GM12878 (cell line): Measurements from ENCODE around the gene FSTL4. TPM values are rescaled to one million over a fixed set of nuclear protein-coding genes. Genes with fewer than 3 reads are reported as not detected.

Experiments
- ATAC-seq: fragments of 200-7000 bp; cut with Tn5 transposase; 3 replicates; pipeline ENCODE4 v1.9.1; 2020; ENCODE audit warnings: mild to moderate bottlenecking, moderate library complexity
- BruUV-seq: library from RNA; stranded (reverse); fragments of 400-500 nt; replicated peaks from 2 replicates; lab custom pipeline; 2021; lab: Mats Ljungman, UMichigan
- CTCF ChIA-PET: fragments of 300-600 bp; sonication (Branson Sonifier 250); formaldehyde crosslinking; extraction: SDS; loops from one replicate; lab custom pipeline; 2021; ENCODE audit warnings: inconsistent platforms; lab: Yijun Ruan, JAX
- POLR2A ChIA-PET: fragments of 350-600 bp; formaldehyde crosslinking; extraction: SDS; loops from one replicate; lab custom pipeline; 2021; ENCODE audit warnings: inconsistent platforms; lab: Charles Lee
- RAD21 ChIA-PET: fragments of 300-600 bp; sonication (Branson Sonifier 250); formaldehyde crosslinking; loops from one replicate; lab custom pipeline; 2023; ENCODE audit warnings: antibody characterized with exemption; ENCODE audit not compliant: unreplicated experiment; lab: Charles Lee
- SMC1A ChIA-PET: fragments of 300-600 bp; sonication (Branson Sonifier 250); formaldehyde crosslinking; loops from one replicate; lab custom pipeline; 2023; ENCODE audit not compliant: unreplicated experiment, uncharacterized antibody; lab: Charles Lee
- DNase-seq: peaks from one replicate; pipeline ENCODE4 v3.0.0-alpha.2; 2011; ENCODE audit warnings: low read depth, low spot score
- FAIRE-seq: peaks from 3 replicates; lab custom pipeline; 2011; peaks lifted over from hg19 to GRCh38; lab: Jason Lieb, UNC
- H2AFZ ChIP-seq: 2 replicates; pipeline ENCODE4 v1.6.0; 2011; ENCODE audit warnings: low read depth, low read length, control low read depth; ENCODE audit not compliant: control insufficient read depth
- H3K27ac ChIP-seq: 2 replicates; pipeline ENCODE4 v1.5.1; 2011; ENCODE audit warnings: control low read depth; ENCODE audit not compliant: control insufficient read depth, insufficient read depth
- H3K27me3 ChIP-seq, 2 experiments: replicated peaks in 1 of 2; 2 replicates each; pipeline versions ENCODE4 v1.6.0 to v1.6.1; 2011; ENCODE audit warnings: low read length in 1 of 2; ENCODE audit not compliant: control insufficient read depth in 2 of 2, insufficient read depth in 2 of 2
- H3K36me3 ChIP-seq, 2 experiments: 2 replicates each; pipeline ENCODE4 v1.5.1; 2011; ENCODE audit warnings: low read length in 1 of 2; ENCODE audit not compliant: control insufficient read depth in 2 of 2, insufficient read depth in 2 of 2
- H3K4me1 ChIP-seq: 2 replicates; pipeline ENCODE4 v1.6.1; 2011; ENCODE audit warnings: mild to moderate bottlenecking, low read length, moderate library complexity, mixed read lengths; ENCODE audit not compliant: control insufficient read depth, insufficient read depth
- H3K4me2 ChIP-seq: 2 replicates; pipeline ENCODE4 v1.6.0; 2011; ENCODE audit warnings: control low read depth; ENCODE audit not compliant: control insufficient read depth, insufficient read depth
- H3K4me3 ChIP-seq: fragments of 200-600 bp; sonication (generic); 2 replicates; pipeline ENCODE4 v1.5.1; 2016
- H3K79me2 ChIP-seq: 2 replicates; pipeline ENCODE4 v1.6.0; 2011; ENCODE audit warnings: low read length; ENCODE audit not compliant: control insufficient read depth, insufficient read depth
- H3K9ac ChIP-seq: 2 replicates; pipeline ENCODE4 v1.8.0; 2011; ENCODE audit warnings: low read length, control low read depth, mixed read lengths; ENCODE audit not compliant: control insufficient read depth, insufficient read depth
- H3K9me3 ChIP-seq: replicated peaks from 3 replicates; pipeline ENCODE4 v1.5.1; 2011; ENCODE audit warnings: mild to moderate bottlenecking, low read length; ENCODE audit not compliant: control insufficient read depth, insufficient read depth
- H4K20me1 ChIP-seq: 2 replicates; pipeline ENCODE4 v1.6.0; 2011; ENCODE audit not compliant: control insufficient read depth, insufficient read depth
- CHD4 ChIP-seq: fragments of 200-600 bp; sonication (generic); IDR thresholded peaks from 2 replicates; pipeline ENCODE4 v1.6.1; 2016; ENCODE audit warnings: mild to moderate bottlenecking
- CUX1 ChIP-seq: IDR thresholded peaks from 2 replicates; pipeline ENCODE4 v1.6.1; 2012; ENCODE audit warnings: improper control_type of control experiment, low read depth, low read length; ENCODE audit not compliant: insufficient replicate concordance
- POLR2A ChIP-seq: IDR thresholded peaks from 2 replicates; pipeline ENCODE4 v1.6.1; 2011; ENCODE audit warnings: low read depth, mild to moderate bottlenecking, low read length
- RAD51 ChIP-seq: fragments of 450-650 bp; IDR thresholded peaks from 2 replicates; pipeline ENCODE4 v1.6.1; 2016; ENCODE audit warnings: moderate library complexity, mild to moderate bottlenecking, inconsistent platforms
- SKIL ChIP-seq: fragments of 450-650 bp; IDR thresholded peaks from 2 replicates; pipeline ENCODE4 v1.6.1; 2017; ENCODE audit warnings: mild to moderate bottlenecking, low read depth, inconsistent platforms; ENCODE audit not compliant: poor library complexity, severe bottlenecking
- SMARCA5 ChIP-seq: fragments of 450-650 bp; IDR thresholded peaks from 2 replicates; pipeline ENCODE4 v1.6.1; 2017; ENCODE audit warnings: mild to moderate bottlenecking
- SREBF1 ChIP-seq: IDR thresholded peaks from 2 replicates; pipeline ENCODE4 v1.6.1; 2012; ENCODE audit warnings: mild to moderate bottlenecking, low read length
- ZBTB40 ChIP-seq: fragments of 450-650 bp; IDR thresholded peaks from 2 replicates; pipeline ENCODE4 v1.6.1; 2016; ENCODE audit warnings: mild to moderate bottlenecking, moderate library complexity, borderline replicate concordance
- WGBS: methylation state at CpG from one replicate; pipeline ENCODE4 v1.1.6; 2016; ENCODE audit warnings: low lambda C conversion rate; ENCODE audit not compliant: insufficient replicate concordance, insufficient coverage; ENCODE audit errors: missing lambda C conversion rate; 5-methylcytosine and 5-hydroxymethylcytosine counted together
- in situ Hi-C: fragments of 300-500 bp; cut with MboI; formaldehyde crosslinking; loops from 9 replicates; pipeline ENCODE4 v1.14.3; 2018; ENCODE audit warnings: mixed read lengths
- intact Hi-C: fragments of 100-400 bp; cut with micrococcal nuclease; formaldehyde crosslinking; loops from one replicate; pipeline ENCODE4 v1.14.2; 2022; ENCODE audit not compliant: unreplicated experiment
- polyA plus RNA-seq, 11 experiments: library from polyadenylated mRNA; depleted of rRNA in 4 of 11; unstranded in 6 of 11; stranded (reverse) in 5 of 11; fragments of >200 nt; fragmentation: Nextera tagmentation in 4 of 11; fragmentation: Illumina TruSeq in 1 of 11; extraction: Ambion mirVana in 4 of 11; extraction: Trizol in 1 of 11; gene quantifications; 1 replicate in 1 of 11; 2 replicates in 10 of 11; pipeline versions ENCODE4 v1.2.1 to v1.2.3, GENCODE V29; 2011 to 2016; ENCODE audit warnings: inconsistent platforms in 2 of 11, missing spikeins in 2 of 11, low read depth in 1 of 11
- total RNA-seq, 4 experiments: library from RNA; depleted of rRNA in 3 of 4; stranded (reverse); fragments of >200 nt in 3 of 4; fragmentation: Illumina TruSeq in 1 of 4; extraction: Trizol in 1 of 4; gene quantifications; 2 replicates each; pipeline versions ENCODE4 v1.2.1 to v1.2.3, GENCODE V29; 2013 to 2021

Gene FSTL4
- total and polyA plus RNA-seq, 10 of the 15 experiments (the other 5 are each of a cell fraction or from before 2014, with no cell fraction given), result 0.01 to 0.79 (median 0.21) TPM; not detected in 6

GRCh38 chr5:133325864-133326263, 286.5 kb downstream of the FSTL4 start:
- no peak overlapping the region for H2AFZ ChIP-seq
- CTCF ChIA-PET, result interaction anchor here (0.8 to 2.1 kb wide), 6 partner anchors 9 to 219 kb away, joined by 3 to 6 read pairs (median 3); no protein-coding TSS in a partner anchor
- H3K4me3 ChIP-seq, result no peak overlapping the region
- DNase-seq, result no peak
- no peak overlapping the region for H3K9ac ChIP-seq
- 81% methylated on average over 5 of the region's 5 CpGs for WGBS
- in situ Hi-C loops, result no loop called here
- H4K20me1 ChIP-seq, result no peaks in the 10 kb centered on the region
- intact Hi-C loops, result no loop called here
- BruUV-seq, result no TSS peak
- POLR2A ChIA-PET, result interaction anchor here (0.6 kb wide), 1 partner anchor 311 kb away, joined by 5 read pairs; no protein-coding TSS in a partner anchor
- no peaks in the 10 kb centered on the region for H3K9me3 ChIP-seq
- no peaks in the 10 kb centered on the region for H3K79me2 ChIP-seq
- H3K4me1 ChIP-seq, result peaks cover 34% of the 10 kb centered on the region
- TF ChIP-seq CUX1 (no peak), SKIL (no peak), RAD51 (no peak), CHD4 (no peak), SREBF1 (no peak), SMARCA5 (no peak), ZBTB40 (no peak), POLR2A (no peak)
- TF ChIP-seq, all 136 proteins: peak for 0
- H3K36me3 ChIP-seq, result no peaks in the 10 kb centered on the region
- FAIRE-seq (no peak), ATAC-seq (no peak)
- ChIA-PET SMC1A (interaction anchor here (0.6 to 1.1 kb wide), 5 partner anchors 9 to 212 kb away, joined by 3 to 4 read pairs (median 3); no protein-coding TSS in a partner anchor), RAD21 (interaction anchor here (1.0 to 1.2 kb wide), 2 partner anchors 72 to 220 kb away, joined by 3 read pairs; no protein-coding TSS in a partner anchor)
- H3K27ac ChIP-seq, result no peak overlapping the region
- no peaks in the 10 kb centered on the region for H3K27me3 ChIP-seq
- no peak overlapping the region for H3K4me2 ChIP-seq
